ENCODE measurements around the gene ALG1. TPM values are rescaled to one million over a fixed set of nuclear protein-coding genes. Genes with fewer than 3 reads are reported as not detected.

ALG1 gene
- total RNA-seq, 1 experiment from 2014 or later: 31.4 TPM

GRCh38 chr16:5033256-5034166 lies 38.1 kb upstream of the ALG1 start, which contains the start of gene NAGPA:
Gene NAGPA, minus strand, starts transcription at chr16:5033935. Its CDS starts 21 bp downstream, at chr16:5033914.
- Mint-ChIP-seq H3K9me3 (no peaks in the 10 kb centered on the region), H3K4me1 (peaks cover 30% of the 10 kb centered on the region), H3K4me3 (peak within 1 kb of the TSS; percentile 72), H3K27ac (peak within 1 kb of the TSS; percentile 24), H3K27me3 (ENCODE audit: low read depth) (no peaks in the 10 kb centered on the region), H3K36me3 (no peaks in the 10 kb centered on the region)
- POLR2A ChIA-PET: interaction anchor here (0.7 to 0.8 kb wide), 2 partner anchors 8 to 408 kb away, joined by 3 read pairs; no protein-coding TSS in a partner anchor
- CTCF ChIA-PET: interaction anchor here (0.6 to 6.0 kb wide), 5 partner anchors 8 to 76 kb away, joined by 3 to 52 read pairs (median 6); no protein-coding TSS in a partner anchor
- ATAC-seq (peak; percentile 64), DNase-seq (ENCODE audit: low spot score) (peak; percentile 89)
- no peak for TF ChIP-seq EMX1 (CRISPR knock-in tag; IDR thresholded peaks at IDR 0.05)
- TF ChIP-seq NR1H2 (CRISPR knock-in tag; IDR thresholded peaks at IDR 0.05): no peak
- no peak for TF ChIP-seq NR2C2 (CRISPR knock-in tag; IDR thresholded peaks at IDR 0.05)
- TF ChIP-seq ETV6 (CRISPR knock-in tag; IDR thresholded peaks at IDR 0.05): peak; percentile 53; the same call in 1 of the 2 replicates
- no peak for TF ChIP-seq CREB1 (CRISPR knock-in tag; IDR thresholded peaks at IDR 0.05)
- 0 out of 2 replicates have a peak, but pooled peaks have one; percentile 28 for TF ChIP-seq ZNF512 (CRISPR knock-in tag; IDR thresholded peaks at IDR 0.05; ENCODE audit: borderline replicate concordance)
- no peak for TF ChIP-seq MLX (CRISPR knock-in tag; IDR thresholded peaks at IDR 0.05)
- peak; percentile 26; the same call in 1 of the 2 replicates for TF ChIP-seq TP53 (CRISPR knock-in tag; IDR thresholded peaks at IDR 0.05)
- TF ChIP-seq IRF1 (CRISPR knock-in tag; IDR thresholded peaks at IDR 0.05): no peak
- no peak for TF ChIP-seq SMAD4 (CRISPR knock-in tag; IDR thresholded peaks at IDR 0.05)
- no peak for TF ChIP-seq E2F4 (CRISPR knock-in tag; IDR thresholded peaks at IDR 0.05; ENCODE audit: borderline replicate concordance, low read depth)
- TF ChIP-seq ELF4 (CRISPR knock-in tag; IDR thresholded peaks at IDR 0.05; ENCODE audit: low read depth): no peak
- TF ChIP-seq NFYB (CRISPR knock-in tag; conservative IDR thresholded peaks at IDR 0.05; ENCODE audit: low read depth): no peak
- peak; percentile 100 for TF ChIP-seq USF2 (CRISPR knock-in tag; IDR thresholded peaks at IDR 0.05)
- no peak for TF ChIP-seq ZNF425 (CRISPR knock-in tag; conservative IDR thresholded peaks at IDR 0.05)
- TF ChIP-seq ATF1 (CRISPR knock-in tag; IDR thresholded peaks at IDR 0.05): no peak
- TF ChIP-seq CDX4 (CRISPR knock-in tag; IDR thresholded peaks at IDR 0.05; ENCODE audit: borderline replicate concordance): no peak
- no peak for TF ChIP-seq ATF3 (CRISPR knock-in tag; conservative IDR thresholded peaks at IDR 0.05)
- TF ChIP-seq ESRRA (CRISPR knock-in tag; IDR thresholded peaks at IDR 0.05; ENCODE audit: borderline replicate concordance): peak; percentile 24; the same call in 1 of the 2 replicates
- peak; percentile 86 for TF ChIP-seq GABPB1 (CRISPR knock-in tag; IDR thresholded peaks at IDR 0.05)
- no peak for TF ChIP-seq ZNF232 (CRISPR knock-in tag; IDR thresholded peaks at IDR 0.05)
- TF ChIP-seq NFATC4 (CRISPR knock-in tag; IDR thresholded peaks at IDR 0.05): no peak
- TF ChIP-seq MXD4 (CRISPR knock-in tag; IDR thresholded peaks at IDR 0.05; ENCODE audit: borderline replicate concordance): no peak
- no peak for TF ChIP-seq OVOL2 (CRISPR knock-in tag; IDR thresholded peaks at IDR 0.05; ENCODE audit: borderline replicate concordance)
- no peak for TF ChIP-seq ERG (CRISPR knock-in tag; IDR thresholded peaks at IDR 0.05)
- TF ChIP-seq TEAD4 (CRISPR knock-in tag; IDR thresholded peaks at IDR 0.05): no peak; the same call in 1 of the 2 replicates
- TF ChIP-seq JAZF1 (CRISPR knock-in tag; IDR thresholded peaks at IDR 0.05): no peak
- TF ChIP-seq NFE2L1 (CRISPR knock-in tag; IDR thresholded peaks at IDR 0.05): no peak
